Epithelial cell of esophagus (primary cell): ENCODE measurements around the gene SUGCT.
"Not testable (repeated sequence)": the region's sequence is repeated elsewhere in the genome, so short reads cannot be mapped to it uniquely, and the experiment has no call there.

Experiments used
- DNase-seq: peaks from one replicate; pipeline ENCODE4 v3.0.0; 2010; ENCODE audit warnings: low read depth
- H3K4me3 ChIP-seq: 2 replicates; pipeline ENCODE4 v1.5.1; 2011; ENCODE audit warnings: mild to moderate bottlenecking, low read length, control low read depth
- TF ChIP-seq, protein P1 (sequence below): IDR thresholded peaks from 2 replicates; pipeline ENCODE4 v1.5.1; 2011; ENCODE audit warnings: low read depth, mild to moderate bottlenecking, low read length, control low read depth, inconsistent platforms; ENCODE audit not compliant: insufficient read depth; ENCODE audit errors: missing control alignments

Gene SUGCT

DNA sequence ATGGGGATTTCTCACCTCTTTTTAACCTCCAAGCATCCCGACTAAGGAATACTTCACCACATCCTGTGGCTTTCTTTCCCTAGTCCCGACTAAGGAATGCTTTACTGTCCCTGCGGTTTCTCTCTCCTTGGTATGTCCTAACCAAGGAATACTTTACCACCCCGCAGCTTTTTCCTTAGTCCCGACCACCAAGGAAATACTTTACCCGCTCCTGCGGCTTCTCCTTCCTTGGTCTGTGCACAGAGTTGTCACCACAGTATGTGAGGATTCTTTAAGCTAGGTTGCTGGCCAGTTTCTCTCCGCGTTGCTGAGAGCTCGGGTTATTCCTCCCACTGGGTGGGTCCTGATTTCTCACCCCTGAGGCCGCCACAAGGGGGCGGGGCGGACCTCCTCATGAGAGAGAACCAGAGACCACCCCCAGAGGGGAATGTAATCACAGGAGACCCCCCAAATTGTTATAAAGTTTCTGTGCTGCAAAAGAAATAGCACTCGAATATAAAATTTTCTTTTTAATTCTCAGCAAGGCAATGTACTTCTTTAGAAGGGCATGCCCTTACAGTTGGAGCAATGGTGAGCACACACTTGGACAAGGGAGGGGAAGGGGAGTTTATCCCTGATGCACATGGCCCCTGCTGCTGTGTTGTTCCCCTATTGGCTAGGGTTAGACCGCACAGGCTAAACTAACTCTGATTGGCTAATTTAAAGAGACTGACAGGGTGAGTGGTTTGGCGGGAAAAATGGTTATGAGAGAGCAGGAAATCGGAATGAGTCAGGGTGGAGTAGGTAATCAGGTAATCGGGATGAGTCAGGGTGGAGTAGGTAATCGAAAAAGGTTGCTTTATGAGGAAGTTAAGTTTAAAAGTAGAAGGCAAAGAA lies 12.8 kb downstream of the SUGCT start:
- no peak for DNase-seq
- TF ChIP-seq, protein P1, sequence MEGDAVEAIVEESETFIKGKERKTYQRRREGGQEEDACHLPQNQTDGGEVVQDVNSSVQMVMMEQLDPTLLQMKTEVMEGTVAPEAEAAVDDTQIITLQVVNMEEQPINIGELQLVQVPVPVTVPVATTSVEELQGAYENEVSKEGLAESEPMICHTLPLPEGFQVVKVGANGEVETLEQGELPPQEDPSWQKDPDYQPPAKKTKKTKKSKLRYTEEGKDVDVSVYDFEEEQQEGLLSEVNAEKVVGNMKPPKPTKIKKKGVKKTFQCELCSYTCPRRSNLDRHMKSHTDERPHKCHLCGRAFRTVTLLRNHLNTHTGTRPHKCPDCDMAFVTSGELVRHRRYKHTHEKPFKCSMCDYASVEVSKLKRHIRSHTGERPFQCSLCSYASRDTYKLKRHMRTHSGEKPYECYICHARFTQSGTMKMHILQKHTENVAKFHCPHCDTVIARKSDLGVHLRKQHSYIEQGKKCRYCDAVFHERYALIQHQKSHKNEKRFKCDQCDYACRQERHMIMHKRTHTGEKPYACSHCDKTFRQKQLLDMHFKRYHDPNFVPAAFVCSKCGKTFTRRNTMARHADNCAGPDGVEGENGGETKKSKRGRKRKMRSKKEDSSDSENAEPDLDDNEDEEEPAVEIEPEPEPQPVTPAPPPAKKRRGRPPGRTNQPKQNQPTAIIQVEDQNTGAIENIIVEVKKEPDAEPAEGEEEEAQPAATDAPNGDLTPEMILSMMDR = no peak
- no peak overlapping the region for H3K4me3 ChIP-seq

DNA sequence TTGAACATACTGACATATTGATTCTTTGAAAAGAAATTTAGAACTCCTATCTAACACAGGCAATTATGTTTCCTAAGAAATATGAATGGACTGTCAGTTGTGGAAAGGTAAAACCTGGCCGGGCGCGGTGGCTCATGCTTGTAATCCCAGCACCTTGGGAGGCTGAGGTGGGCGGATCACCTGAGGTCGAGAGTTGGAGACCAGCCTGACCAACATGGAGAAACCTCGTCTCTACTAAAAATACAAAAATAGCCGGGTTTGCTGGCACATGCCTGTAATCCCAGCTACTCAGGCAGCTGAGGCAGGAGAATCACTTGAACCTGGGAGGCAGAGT lies 13.4 kb downstream of the SUGCT start:
- not testable (repeated sequence) for H3K4me3 ChIP-seq, DNase-seq

DNA sequence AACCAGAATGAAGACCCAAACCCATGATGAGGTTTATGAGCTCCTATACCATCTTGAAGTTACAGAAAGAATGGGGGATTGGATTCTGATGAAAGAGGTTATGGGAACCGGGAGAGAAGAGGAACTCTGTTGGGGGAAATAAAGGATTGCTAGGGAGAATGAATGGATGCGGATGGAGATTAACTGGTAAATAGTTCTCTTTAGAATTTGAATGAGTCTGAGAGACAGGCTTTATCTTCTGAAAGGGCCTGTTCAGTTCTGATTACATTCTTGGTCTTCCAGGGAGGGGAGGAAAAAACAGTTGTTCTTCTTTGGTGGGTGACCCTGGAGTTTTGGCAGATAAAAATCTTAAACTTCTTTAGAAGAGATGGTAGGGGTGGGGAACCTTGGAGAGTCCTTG lies 13.9 kb downstream of the SUGCT start:
- H3K4me3 ChIP-seq = no peak overlapping the region
- DNase-seq = no peak
- TF ChIP-seq, protein P1 = no peak

DNA sequence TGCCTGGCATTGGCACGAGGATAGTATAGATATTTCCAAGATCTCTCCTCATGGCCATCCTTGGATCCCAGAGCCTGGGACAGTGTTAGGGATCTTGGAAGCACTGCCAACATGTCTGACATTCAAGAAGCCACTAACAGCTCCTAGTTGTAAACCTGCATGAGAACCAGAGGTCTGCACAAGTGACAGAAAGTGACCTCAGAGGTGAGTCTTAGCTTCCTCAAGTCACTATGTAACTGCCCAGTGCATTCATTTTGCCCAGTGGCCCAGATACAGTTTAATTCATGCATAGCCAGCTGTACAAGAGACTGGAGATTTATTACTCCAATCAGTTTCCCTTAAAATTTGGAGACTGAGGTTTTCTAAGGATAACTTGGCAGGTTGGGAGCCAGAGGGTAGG lies 16.7 kb downstream of the SUGCT start:
- DNase-seq = no peak
- no peak overlapping the region for H3K4me3 ChIP-seq
- TF ChIP-seq, protein P1 = no peak

DNA sequence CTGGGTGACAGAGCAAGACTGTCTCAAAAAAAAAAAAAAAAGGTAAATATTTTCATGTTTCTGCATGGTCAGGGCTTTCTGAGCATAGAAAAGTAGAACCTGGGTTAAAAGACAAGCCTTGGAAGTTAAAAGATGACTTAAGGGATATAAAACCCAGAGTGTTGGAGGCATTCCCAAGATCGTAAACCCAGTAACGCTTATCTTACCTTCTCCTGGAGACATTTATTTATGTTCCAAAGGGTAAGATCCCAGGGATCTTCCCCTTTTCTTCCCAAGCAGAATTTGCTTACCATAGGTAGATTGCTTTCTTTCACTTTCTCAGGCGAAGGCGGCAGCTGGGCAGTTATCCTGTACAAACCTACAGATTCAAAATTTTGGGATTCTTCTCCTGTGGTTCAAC lies 22.2 kb downstream of the SUGCT start:
- H3K4me3 ChIP-seq = no peak overlapping the region
- TF ChIP-seq, protein P1 = no peak
- DNase-seq = no peak

DNA sequence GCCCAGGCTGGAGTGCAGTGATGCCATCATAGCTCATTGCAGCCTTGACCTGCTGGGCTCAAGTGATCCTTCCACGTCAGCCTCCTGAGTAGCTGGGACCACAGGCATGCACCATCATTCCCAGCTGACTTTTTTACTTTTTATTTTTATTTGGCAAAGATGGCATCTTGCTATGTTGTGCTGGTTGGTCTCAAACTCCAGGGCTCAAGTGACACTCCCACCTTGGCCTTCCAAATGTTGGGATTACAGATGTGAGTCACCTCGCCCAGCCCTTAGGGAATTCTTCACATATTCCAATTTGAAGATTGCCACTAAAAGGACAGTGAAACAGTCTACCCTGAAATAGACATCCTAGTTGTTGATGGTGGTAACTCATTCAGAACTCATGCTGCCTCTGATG lies 27.7 kb downstream of the SUGCT start:
- TF ChIP-seq, protein P1 = no peak
- DNase-seq = no peak

DNA sequence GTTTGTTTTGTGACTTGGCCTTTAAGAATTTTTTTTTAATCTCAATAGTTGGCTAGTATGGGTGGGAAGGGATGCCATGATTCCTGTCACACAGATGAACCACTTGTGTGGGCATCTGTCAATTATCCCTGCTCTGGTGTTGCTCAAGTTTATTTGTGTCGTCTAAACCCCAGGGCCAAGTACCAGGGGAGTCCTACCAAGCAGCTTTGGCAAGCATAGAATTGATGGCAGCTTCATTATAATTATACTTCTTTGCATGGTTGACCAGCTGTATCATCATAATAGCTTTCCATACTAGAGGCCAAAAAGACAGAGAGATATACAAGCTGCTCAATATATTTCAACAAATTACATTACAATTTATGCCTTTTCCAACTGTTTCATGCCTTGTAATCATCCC lies 30.4 kb downstream of the SUGCT start:
- DNase-seq = no peak
- H3K4me3 ChIP-seq = no peak overlapping the region
- TF ChIP-seq, protein P1 = no peak

More for the DNA sequence above, 27.7 kb downstream of the SUGCT start:
- H3K4me3 ChIP-seq = no peak overlapping the region
